ENCODE results near the gene SMARCB1. TPM values are rescaled to one million over a fixed set of nuclear protein-coding genes. Genes with fewer than 3 reads are reported as not detected.

The SMARCB1 gene
- total RNA-seq, 1 donor from 2014 or later = 99.8 TPM

GRCh38 chr22:23752090-23752691 lies 34.6 kb upstream of the SMARCB1 start:
- peaks cover 8% of the 10 kb centered on the region for H3K27me3 Mint-ChIP-seq (ENCODE audit: insufficient read depth)
- intact Hi-C loops (cut with micrococcal nuclease) = loop anchor here (5.0 kb wide), 1 partner anchor 35 kb away; the partner anchor contains the start of gene SMARCB1
- peaks cover 2% of the 10 kb centered on the region for H3K36me3 Mint-ChIP-seq (ENCODE audit: low read depth)
- H3K27ac Mint-ChIP-seq = peak overlapping the region; percentile 55
- H3K9me3 Mint-ChIP-seq = no peaks in the 10 kb centered on the region
- peaks cover 12% of the 10 kb centered on the region for H3K4me1 Mint-ChIP-seq (ENCODE audit: low read depth)
- H3K4me3 Mint-ChIP-seq = peak overlapping the region; percentile 76
- no peak for DNase-seq (ENCODE audit: low spot score)

- H3K9me3 Mint-ChIP-seq = no peaks in the 10 kb centered on the region
- DNase-seq (ENCODE audit: low spot score) = no peak
- H3K27me3 Mint-ChIP-seq (ENCODE audit: insufficient read depth) = peaks cover 8% of the 10 kb centered on the region
- H3K4me3 Mint-ChIP-seq = peak overlapping the region; percentile 58
- no peak overlapping the region for H3K27ac Mint-ChIP-seq
- H3K4me1 Mint-ChIP-seq (ENCODE audit: low read depth) = peaks cover 12% of the 10 kb centered on the region
- intact Hi-C loops (cut with micrococcal nuclease) = loop anchor here (5.0 kb wide), 1 partner anchor 35 kb away; the partner anchor contains the start of gene SMARCB1
- H3K36me3 Mint-ChIP-seq (ENCODE audit: low read depth) = peaks cover 2% of the 10 kb centered on the region
Observed at GRCh38 chr22:23752750-23753149, 34.0 kb upstream of the SMARCB1 start.

- no peak overlapping the region for H3K27ac Mint-ChIP-seq
- H3K4me1 Mint-ChIP-seq (ENCODE audit: low read depth) = peaks cover 12% of the 10 kb centered on the region
- H3K4me3 Mint-ChIP-seq = peak overlapping the region; percentile 22
- H3K36me3 Mint-ChIP-seq (ENCODE audit: low read depth) = peaks cover 2% of the 10 kb centered on the region
- DNase-seq (ENCODE audit: low spot score) = no peak
- intact Hi-C loops (cut with micrococcal nuclease) = loop anchor here (5.0 kb wide), 1 partner anchor 34 kb away; the partner anchor contains the start of gene SMARCB1
- peaks cover 8% of the 10 kb centered on the region for H3K27me3 Mint-ChIP-seq (ENCODE audit: insufficient read depth)
- H3K9me3 Mint-ChIP-seq = no peaks in the 10 kb centered on the region
Observed at GRCh38 chr22:23753385-23753784, 33.4 kb upstream of the SMARCB1 start.

GRCh38 chr22:23754220-23754919 lies 32.4 kb upstream of the SMARCB1 start, which contains the start of gene VPREB3:
TSS of gene VPREB3 (minus strand) at chr22:23754425. CDS start at chr22:23754363, 62 bp downstream.
- no peaks in the 10 kb centered on the region for H3K9me3 Mint-ChIP-seq
- intact Hi-C loops (cut with micrococcal nuclease) = loop anchor here (5.0 kb wide), 1 partner anchor 33 kb away; the partner anchor contains the start of gene SMARCB1
- H3K27me3 Mint-ChIP-seq (ENCODE audit: insufficient read depth) = peaks cover 8% of the 10 kb centered on the region
- peak within 1 kb of the TSS; percentile 22 for H3K4me3 Mint-ChIP-seq
- DNase-seq (ENCODE audit: low spot score) = no peak
- no peak within 1 kb of the TSS for H3K27ac Mint-ChIP-seq
- peaks cover 2% of the 10 kb centered on the region for H3K36me3 Mint-ChIP-seq (ENCODE audit: low read depth)
- peaks cover 12% of the 10 kb centered on the region for H3K4me1 Mint-ChIP-seq (ENCODE audit: low read depth)

GRCh38 chr22:23754980-23755636 lies 31.7 kb upstream of the SMARCB1 start:
- intact Hi-C loops (cut with micrococcal nuclease) = loop anchor here (5.0 kb wide), 1 partner anchor 32 kb away; the partner anchor contains the start of gene SMARCB1
- Mint-ChIP-seq H3K4me1 (ENCODE audit: low read depth) (peaks cover 6% of the 10 kb centered on the region), H3K4me3 (no peak overlapping the region), H3K27me3 (ENCODE audit: insufficient read depth) (peaks cover 5% of the 10 kb centered on the region), H3K27ac (no peak overlapping the region), H3K9me3 (no peaks in the 10 kb centered on the region), H3K36me3 (ENCODE audit: low read depth) (peaks cover 2% of the 10 kb centered on the region)
- no peak for DNase-seq (ENCODE audit: low spot score)

- intact Hi-C loops (cut with micrococcal nuclease) = no loop called here
- Mint-ChIP-seq H3K27me3 (ENCODE audit: insufficient read depth) (peaks cover 5% of the 10 kb centered on the region), H3K9me3 (no peaks in the 10 kb centered on the region), H3K4me3 (no peak overlapping the region), H3K27ac (no peak overlapping the region), H3K36me3 (ENCODE audit: low read depth) (no peaks in the 10 kb centered on the region), H3K4me1 (ENCODE audit: low read depth) (peaks cover under 1% of the 10 kb centered on the region)
- DNase-seq (ENCODE audit: low spot score) = no peak
Observed at GRCh38 chr22:23755711-23756110, 31.1 kb upstream of the SMARCB1 start.

- H3K4me1 Mint-ChIP-seq (ENCODE audit: low read depth) = no peaks in the 10 kb centered on the region
- peaks cover 5% of the 10 kb centered on the region for H3K27me3 Mint-ChIP-seq (ENCODE audit: insufficient read depth)
- no peak overlapping the region for H3K27ac Mint-ChIP-seq
- no peak for DNase-seq (ENCODE audit: low spot score)
- H3K9me3 Mint-ChIP-seq = no peaks in the 10 kb centered on the region
- no peaks in the 10 kb centered on the region for H3K36me3 Mint-ChIP-seq (ENCODE audit: low read depth)
- intact Hi-C loops (cut with micrococcal nuclease) = no loop called here
- no peak overlapping the region for H3K4me3 Mint-ChIP-seq
Observed at GRCh38 chr22:23756891-23757290, 29.9 kb upstream of the SMARCB1 start.

GRCh38 chr22:23759566-23759965 lies 27.2 kb upstream of the SMARCB1 start:
- no peaks in the 10 kb centered on the region for H3K9me3 Mint-ChIP-seq
- DNase-seq (ENCODE audit: low spot score) = no peak
- H3K4me3 Mint-ChIP-seq = no peak overlapping the region
- intact Hi-C loops (cut with micrococcal nuclease) = no loop called here
- peaks cover 2% of the 10 kb centered on the region for H3K36me3 Mint-ChIP-seq (ENCODE audit: low read depth)
- peaks cover 17% of the 10 kb centered on the region for H3K4me1 Mint-ChIP-seq (ENCODE audit: low read depth)
- no peak overlapping the region for H3K27ac Mint-ChIP-seq
- peaks cover 3% of the 10 kb centered on the region for H3K27me3 Mint-ChIP-seq (ENCODE audit: insufficient read depth)

- Mint-ChIP-seq H3K4me3 (no peak overlapping the region), H3K27me3 (ENCODE audit: insufficient read depth) (peaks cover 3% of the 10 kb centered on the region), H3K4me1 (ENCODE audit: low read depth) (peaks cover 22% of the 10 kb centered on the region), H3K9me3 (no peaks in the 10 kb centered on the region), H3K27ac (no peak overlapping the region), H3K36me3 (ENCODE audit: low read depth) (peaks cover 6% of the 10 kb centered on the region)
- intact Hi-C loops (cut with micrococcal nuclease) = no loop called here
- DNase-seq (ENCODE audit: low spot score) = no peak
Observed at GRCh38 chr22:23760056-23760455, 26.7 kb upstream of the SMARCB1 start.

GRCh38 chr22:23762842-23763578 lies 23.8 kb upstream of the SMARCB1 start, which contains the start of gene C22orf15:
TSS of gene C22orf15 (plus strand) at chr22:23762990. CDS start at chr22:23763307, 317 bp downstream.
- Mint-ChIP-seq H3K27me3 (ENCODE audit: insufficient read depth) (no peaks in the 10 kb centered on the region), H3K27ac (peak within 1 kb of the TSS; percentile 23), H3K36me3 (ENCODE audit: low read depth) (peaks cover 9% of the 10 kb centered on the region), H3K4me1 (ENCODE audit: low read depth) (peaks cover 25% of the 10 kb centered on the region), H3K9me3 (no peaks in the 10 kb centered on the region), H3K4me3 (peak within 1 kb of the TSS; percentile 57)
- intact Hi-C loops (cut with micrococcal nuclease) = no loop called here
- DNase-seq (ENCODE audit: low spot score) = no peak

GRCh38 chr22:23763579-23763945 lies 23.2 kb upstream of the SMARCB1 start:
- Mint-ChIP-seq H3K27me3 (ENCODE audit: insufficient read depth) (no peaks in the 10 kb centered on the region), H3K4me3 (peak overlapping the region; percentile 54), H3K4me1 (ENCODE audit: low read depth) (peaks cover 25% of the 10 kb centered on the region), H3K36me3 (ENCODE audit: low read depth) (peaks cover 9% of the 10 kb centered on the region), H3K9me3 (no peaks in the 10 kb centered on the region), H3K27ac (no peak overlapping the region)
- DNase-seq (ENCODE audit: low spot score) = peak; percentile 34
- intact Hi-C loops (cut with micrococcal nuclease) = no loop called here

GRCh38 chr22:23763954-23764353 lies 22.8 kb upstream of the SMARCB1 start:
- no peak for DNase-seq (ENCODE audit: low spot score)

More at GRCh38 chr22:23763954-23764353, 22.8 kb upstream of the SMARCB1 start:
- intact Hi-C loops (cut with micrococcal nuclease) = no loop called here
- no peaks in the 10 kb centered on the region for H3K27me3 Mint-ChIP-seq (ENCODE audit: insufficient read depth)
- peaks cover 9% of the 10 kb centered on the region for H3K36me3 Mint-ChIP-seq (ENCODE audit: low read depth)
- peaks cover 25% of the 10 kb centered on the region for H3K4me1 Mint-ChIP-seq (ENCODE audit: low read depth)
- peak overlapping the region; percentile 54 for H3K4me3 Mint-ChIP-seq
- H3K9me3 Mint-ChIP-seq = no peaks in the 10 kb centered on the region
- no peak overlapping the region for H3K27ac Mint-ChIP-seq

Data from activated T-helper 1 cell treated with anti-CD3 and anti-CD28 coated beads, Interleukin-12 subunit alpha, Interleukin-12 subunit beta, Interleukin-2, Interleukin-4 antibody, amounts not matched to agents 30 ng/mL and 10 ng/mL and 1 ng/mL, durations not matched to agents 14 hours and 24 hours and 36 hours (primary cell).